HG03469 (cell line): ENCODE measurements around the gene LIPM.

Experiments used
- ATAC-seq: cut with Tn5 transposase; IDR thresholded peaks from one replicate; pipeline ENCODE4 v1.9.1; 2021; ENCODE audit warnings: mild to moderate bottlenecking, moderate library complexity, moderate number of reproducible peaks; ENCODE audit not compliant: unreplicated experiment

LIPM gene

DNA sequence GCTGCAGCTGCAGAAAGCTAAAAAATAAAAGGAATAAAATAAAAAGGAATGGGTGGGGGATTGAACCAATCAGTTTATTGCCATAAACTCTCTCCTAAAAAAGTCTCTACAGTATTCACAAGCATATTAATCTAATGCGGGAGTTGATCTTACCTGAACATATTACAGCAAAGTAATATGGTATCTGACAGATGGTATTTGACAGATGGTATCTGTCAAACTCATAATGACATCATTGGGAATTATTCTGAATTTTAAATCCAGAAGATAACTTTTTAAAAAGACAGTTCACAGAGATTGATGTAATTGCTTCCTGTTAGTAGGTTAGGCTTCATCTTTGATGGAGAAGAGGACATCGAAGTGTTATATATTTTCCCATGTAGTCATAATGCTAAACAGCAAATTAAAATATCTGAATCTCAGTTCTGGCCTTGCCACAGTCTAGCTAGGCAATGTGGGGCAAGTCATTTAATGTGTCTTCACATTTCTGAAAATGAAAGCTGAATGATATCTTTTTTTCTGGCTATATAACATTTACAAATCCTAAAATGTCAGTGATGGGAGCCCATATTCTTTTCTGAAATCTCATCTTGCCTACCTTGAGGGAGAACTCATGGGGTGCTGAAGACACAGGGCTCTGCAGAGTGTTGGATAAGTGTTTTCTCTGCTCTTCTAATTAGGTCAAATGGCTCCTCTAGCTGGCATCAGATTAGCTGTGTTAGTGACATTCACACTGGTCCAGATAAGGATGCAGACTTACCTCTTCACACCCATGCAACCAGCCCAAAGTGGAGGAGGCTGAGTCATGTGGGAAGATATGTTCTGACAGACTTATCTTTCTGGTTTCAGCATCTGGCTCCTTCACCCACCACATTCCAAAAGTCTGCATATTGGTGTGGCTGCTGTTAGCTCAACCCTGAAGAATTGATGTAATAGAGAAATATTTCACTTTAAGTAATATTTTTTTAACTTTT is 2.1 kb upstream of the LIPM start:
- ATAC-seq: no peak

DNA sequence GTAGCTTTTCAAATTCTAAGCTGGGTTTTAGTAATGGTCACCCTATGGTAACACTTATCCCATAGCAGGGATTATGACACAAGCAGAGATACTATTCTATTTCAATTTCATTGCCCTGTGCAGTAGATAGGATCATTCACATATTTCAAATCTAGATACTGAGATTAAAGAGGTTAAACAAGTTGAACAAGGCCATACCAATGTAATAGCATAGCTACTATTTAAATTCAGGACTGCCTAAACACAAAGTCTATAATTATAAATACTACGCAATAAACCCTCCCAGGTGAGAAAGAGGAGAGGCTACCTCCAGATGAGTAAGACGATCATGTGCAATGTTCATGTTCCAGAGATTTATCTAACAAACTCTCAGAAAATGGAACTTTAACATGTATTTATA is 1.1 kb downstream of the LIPM start:
- ATAC-seq: no peak

DNA sequence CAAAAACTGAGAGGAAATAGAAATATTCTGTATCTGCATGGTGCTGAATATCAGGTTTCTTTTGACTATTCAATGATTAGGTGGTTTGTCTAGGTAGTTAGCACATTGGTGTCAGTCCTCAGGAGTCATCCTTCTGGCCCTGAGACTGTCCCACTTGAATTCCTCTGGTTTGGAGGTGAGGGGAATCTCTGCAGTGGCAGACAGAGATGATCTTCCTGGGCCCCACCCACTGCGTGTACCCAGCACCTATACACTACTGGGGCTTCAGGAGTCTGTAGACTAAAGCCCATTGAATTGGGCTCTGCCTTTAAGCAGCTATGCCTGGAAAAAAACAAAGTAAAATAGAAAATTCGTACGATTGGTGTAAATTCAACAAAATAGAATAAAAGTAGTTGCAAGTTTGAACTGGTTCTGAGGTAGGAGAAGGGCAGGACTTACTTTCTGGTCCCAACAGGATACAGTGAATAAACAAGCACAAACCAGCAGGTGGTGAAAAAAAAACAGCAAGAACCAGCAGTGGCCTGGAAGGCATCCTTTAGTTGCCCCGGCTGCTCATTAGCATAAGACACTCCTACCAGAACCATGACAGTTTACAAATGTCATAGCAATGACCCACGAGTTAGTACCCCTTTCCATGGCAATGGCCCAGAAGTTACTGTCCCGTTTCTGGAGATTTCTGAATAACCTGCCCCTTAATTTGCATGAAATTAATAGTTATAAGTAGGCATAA is 1.7 kb downstream of the LIPM start:
- ATAC-seq: no peak

- no peak for ATAC-seq
Observed at GRCh38 chr10:88805361-88805760, 2.8 kb downstream of the LIPM start.

DNA sequence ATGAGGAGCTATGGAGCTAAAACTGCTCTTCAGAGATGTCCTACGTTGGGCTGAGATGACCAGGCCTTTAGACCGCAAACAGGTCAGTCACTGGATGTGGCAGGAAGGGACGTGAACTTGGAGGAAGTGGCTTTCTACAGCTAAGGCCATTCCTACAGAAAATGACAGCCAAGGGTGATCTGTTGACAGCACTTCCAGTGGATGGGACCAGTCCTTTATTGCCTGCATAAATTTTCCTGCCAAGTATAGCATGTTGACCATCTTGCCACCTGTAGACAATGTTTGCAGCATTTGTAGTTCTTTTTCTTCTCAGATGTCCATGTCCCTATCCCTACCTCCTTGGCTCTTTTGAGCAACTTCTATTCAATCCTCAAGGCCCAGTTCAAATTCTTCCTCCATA is 3.4 kb downstream of the LIPM start:
- ATAC-seq: no peak

GRCh38 chr10:88809621-88810020 is 7.1 kb downstream of the LIPM start:
- no peak for ATAC-seq

GRCh38 chr10:88810196-88810961 is 7.8 kb downstream of the LIPM start:
- no peak for ATAC-seq

GRCh38 chr10:88813200-88813599 is 10.7 kb downstream of the LIPM start:
- no peak for ATAC-seq

DNA sequence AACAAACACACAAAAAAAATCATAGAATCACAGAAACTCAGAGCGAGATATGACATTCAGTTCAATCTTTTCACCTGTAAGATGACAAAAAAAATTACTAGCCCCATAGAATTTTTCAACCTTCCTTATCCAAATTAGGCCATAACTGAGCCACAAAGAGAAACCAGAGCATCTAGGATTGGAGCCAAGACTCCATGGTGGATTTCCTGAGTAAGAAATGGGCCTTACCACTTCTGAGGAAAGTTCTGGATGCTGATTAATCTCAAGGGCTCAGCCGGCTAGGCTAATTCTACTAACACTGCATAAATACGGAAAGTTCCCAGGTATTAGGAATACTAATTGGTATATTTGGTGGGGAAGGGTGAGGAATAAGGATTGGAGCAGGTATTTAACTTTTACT is 16.8 kb downstream of the LIPM start:
- ATAC-seq: no peak

GRCh38 chr10:88820748-88821401 is 18.3 kb downstream of the LIPM start:
- no peak for ATAC-seq

GRCh38 chr10:88826388-88826787 is 23.9 kb downstream of the LIPM start:
- no peak for ATAC-seq

- no peak for ATAC-seq
Observed at GRCh38 chr10:88827671-88828070, 25.1 kb downstream of the LIPM start.

DNA sequence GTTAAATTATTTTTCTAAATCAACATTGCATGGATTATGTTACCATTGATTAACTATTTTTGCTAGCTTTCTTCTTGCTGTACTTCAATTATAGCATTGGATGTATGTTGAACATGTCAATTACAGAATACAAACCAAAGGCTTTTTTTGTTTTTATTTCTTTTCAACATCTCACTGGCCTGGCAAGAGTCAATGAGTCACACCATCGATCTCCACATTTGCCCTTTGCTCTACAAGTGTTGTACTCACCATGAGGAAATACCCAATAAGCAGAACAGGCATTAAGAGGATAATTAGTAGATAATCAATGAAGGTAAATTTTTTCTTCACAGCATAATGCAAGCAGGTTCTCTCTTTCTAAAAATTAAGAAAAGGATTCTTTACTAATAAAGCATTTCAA is 25.8 kb downstream of the LIPM start:
- no peak for ATAC-seq

GRCh38 chr10:88830643-88831268 is 28.2 kb downstream of the LIPM start:
- no peak for ATAC-seq

- ATAC-seq: no peak
Observed at GRCh38 chr10:88831709-88832108, 29.2 kb downstream of the LIPM start.

GRCh38 chr10:88832376-88832775 is 29.8 kb downstream of the LIPM start:
- ATAC-seq: no peak

DNA sequence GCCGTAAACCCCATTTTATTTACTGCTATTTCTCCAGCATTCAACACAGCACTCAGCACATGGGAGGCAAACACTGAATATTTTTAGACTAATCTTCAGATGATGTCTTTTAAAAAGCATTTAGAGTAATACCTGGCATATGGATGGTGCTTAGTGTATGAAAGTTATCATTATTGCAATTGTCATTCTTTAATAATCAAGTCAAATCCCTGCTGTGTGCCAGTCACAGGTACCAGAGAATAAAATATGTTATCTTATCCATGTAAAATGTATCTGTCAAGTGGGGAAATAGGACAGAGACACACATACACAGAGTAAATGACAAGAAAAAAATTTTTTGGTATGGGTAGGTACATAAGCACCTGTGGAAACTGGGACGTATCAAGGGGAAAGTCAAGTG is 30.6 kb downstream of the LIPM start:
- ATAC-seq: no peak

DNA sequence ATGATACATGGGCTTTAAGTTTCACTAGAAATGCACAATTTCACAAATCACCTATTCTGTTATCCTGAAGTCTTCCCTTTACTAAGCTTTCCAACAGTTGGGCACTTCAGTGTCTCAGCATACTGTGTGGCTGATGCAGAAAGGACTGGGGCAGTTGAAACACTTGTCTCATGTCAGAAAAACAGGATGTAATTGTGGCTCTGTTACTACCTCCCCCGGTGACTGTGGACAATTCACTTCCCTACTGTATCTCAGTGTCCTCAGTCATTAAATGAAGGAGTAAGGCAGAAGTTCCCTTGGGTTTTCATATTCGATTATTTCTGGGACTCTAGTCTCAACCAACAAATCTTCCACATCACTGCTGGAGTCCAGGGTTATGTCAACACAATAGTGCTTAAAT is 31.2 kb downstream of the LIPM start:
- no peak for ATAC-seq

DNA sequence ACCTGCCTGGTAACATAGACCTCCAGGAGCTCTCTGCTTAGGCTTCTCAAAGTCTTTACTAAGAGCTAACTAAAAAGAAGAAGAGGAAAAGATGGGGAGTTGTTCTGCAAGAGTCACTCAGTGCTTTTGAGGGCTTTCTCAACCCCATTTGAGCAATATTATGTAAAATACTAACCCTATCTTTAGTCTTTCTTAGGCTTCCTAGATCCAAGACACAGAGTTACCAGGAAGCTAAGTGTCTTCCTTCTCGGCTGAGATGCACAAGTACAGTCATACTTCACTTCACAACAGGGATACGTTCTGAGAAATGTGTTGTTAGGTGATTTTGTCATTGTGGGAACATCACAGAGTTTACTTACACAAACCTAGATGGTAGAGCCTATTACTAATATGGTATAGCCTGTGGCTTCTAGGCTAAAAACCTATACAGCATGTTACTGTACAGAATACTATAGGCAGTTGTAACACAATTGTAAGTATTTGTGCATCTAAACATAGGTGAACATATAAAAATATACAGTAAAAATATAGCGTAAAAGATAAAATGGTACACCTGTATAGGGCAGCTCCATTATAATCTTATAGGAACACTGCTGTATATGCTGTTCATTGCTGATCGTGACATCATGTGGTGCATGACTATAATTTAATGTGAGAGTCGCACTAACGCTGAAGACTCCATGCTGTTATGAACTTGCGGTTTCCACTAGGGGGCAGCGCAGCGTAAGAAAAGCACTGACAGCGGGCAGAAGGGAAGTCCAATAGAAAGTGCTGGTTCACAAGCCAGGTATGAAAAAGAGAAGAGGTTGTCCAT is 32.8 kb downstream of the LIPM start:
- ATAC-seq: no peak

- no peak for ATAC-seq
Observed at GRCh38 chr10:88835910-88836221, 33.3 kb downstream of the LIPM start.
